ENCODE results near the gene IGSF9B. TPM values are rescaled to one million over a fixed set of nuclear protein-coding genes. Genes with fewer than 3 reads are reported as not detected.

IGSF9B gene
- total and polyA plus RNA-seq, 11 donors: 14.6 to 78.5 (median 38.3) TPM

- Histone ChIP-seq H3K36me3 (no peaks in the 10 kb centered on the region), H3K27me3 (peaks cover 0 to 11% (median 0%) of the 10 kb centered on the region in 9 donors), H3K4me1 (no peaks in the 10 kb centered on the region), H3K4me3 (no peak overlapping the region), H3K27ac (no peak overlapping the region), H3K9me3 (no peaks in the 10 kb centered on the region)
- DNase-seq: peak in 1 of 5 donors; percentile 36
- no peak for TF ChIP-seq POLR2A (IDR thresholded peaks at IDR 0.05)
- no peak for ATAC-seq
- 79 to 85% (median 80%) methylated on average over 14 of the region's 14 CpGs for WGBS, 4 donors
- intact Hi-C loops (cut with DNase I): no loop called here
Observed at GRCh38 chr11:133974836-133975487, 18.2 kb upstream of the IGSF9B start.

GRCh38 chr11:133971881-133972280 lies 15.1 kb upstream of the IGSF9B start:
- no peak for DNase-seq
- Histone ChIP-seq H3K36me3 (no peaks in the 10 kb centered on the region), H3K4me3 (no peak overlapping the region), H3K27me3 (peaks cover 0 to 16% (median 0%) of the 10 kb centered on the region in 9 donors), H3K4me1 (peaks cover 0 to 10% (median 3%) of the 10 kb centered on the region in 12 donors), H3K27ac (no peak overlapping the region), H3K9me3 (no peaks in the 10 kb centered on the region)
- intact Hi-C loops (cut with DNase I): no loop called here
- ATAC-seq: no peak
- TF ChIP-seq POLR2A (IDR thresholded peaks at IDR 0.05) (no peak), CTCF (IDR thresholded peaks at IDR 0.05) (no peak)
- WGBS, 4 donors: 66 to 70% (median 69%) methylated on average over 10 to 11 of the region's 11 CpGs

- intact Hi-C loops (cut with DNase I): loop anchor here in 3 of 10 donors (5.0 to 10.0 kb wide), 3 partner anchors 68 to 166 kb away; no protein-coding TSS in a partner anchor
- TF ChIP-seq POLR2A (IDR thresholded peaks at IDR 0.05) (no peak), CTCF (IDR thresholded peaks at IDR 0.05) (no peak)
- Histone ChIP-seq H3K27me3 (peaks cover 0 to 7% (median 0%) of the 10 kb centered on the region in 9 donors), H3K27ac (no peak overlapping the region), H3K36me3 (no peaks in the 10 kb centered on the region), H3K4me3 (no peak overlapping the region), H3K9me3 (no peaks in the 10 kb centered on the region), H3K4me1 (peaks cover 0 to 10% (median 3%) of the 10 kb centered on the region in 12 donors)
- ATAC-seq: no peak
- DNase-seq: no peak
- 79 to 83% (median 81%) methylated on average over 11 of the region's 11 CpGs for WGBS, 4 donors
Observed at GRCh38 chr11:133969112-133969511, 12.3 kb upstream of the IGSF9B start.

GRCh38 chr11:133968300-133968699 lies 11.5 kb upstream of the IGSF9B start:
- no peak overlapping the region for H3K4me3 ChIP-seq
- peaks cover 0 to 5% (median 0%) of the 10 kb centered on the region in 9 donors for H3K27me3 ChIP-seq
- H3K9me3 ChIP-seq: no peaks in the 10 kb centered on the region
- DNase-seq (peak in 1 of 5 donors; percentile 25), ATAC-seq (peak in 3 of 4 donors; percentile 37 to 50 (median 46))
- peaks cover 0 to 10% (median 3%) of the 10 kb centered on the region in 12 donors for H3K4me1 ChIP-seq
- intact Hi-C loops (cut with DNase I): loop anchor here in 3 of 10 donors (5.0 to 10.0 kb wide), 3 partner anchors 69 to 167 kb away; no protein-coding TSS in a partner anchor
- 41 to 54% (median 49%) methylated on average over 5 to 6 of the region's 6 CpGs for whole genome bisulfite sequencing, 4 donors
- no peaks in the 10 kb centered on the region for H3K36me3 ChIP-seq
- no peak for TF ChIP-seq CTCF (IDR thresholded peaks at IDR 0.05)
- no peak for TF ChIP-seq POLR2A (IDR thresholded peaks at IDR 0.05)
- H3K27ac ChIP-seq: no peak overlapping the region

Measured in heart left ventricle (tissue), 16 donors.